ENCODE measurements around the gene IGFBP3. TPM values are rescaled to one million over a fixed set of nuclear protein-coding genes. Genes with fewer than 3 reads are reported as not detected.

Gene IGFBP3
- total RNA-seq, 1 experiment from 2014 or later = 1,960 TPM

- DNase-seq (ENCODE audit: low spot score) = peak; percentile 93
Observed at GRCh38 chr7:45923290-45923689, 2.2 kb upstream of the IGFBP3 start.

- DNase-seq (ENCODE audit: low spot score) = peak; percentile 73
Observed at GRCh38 chr7:45922810-45923209, 1.7 kb upstream of the IGFBP3 start.

DNA sequence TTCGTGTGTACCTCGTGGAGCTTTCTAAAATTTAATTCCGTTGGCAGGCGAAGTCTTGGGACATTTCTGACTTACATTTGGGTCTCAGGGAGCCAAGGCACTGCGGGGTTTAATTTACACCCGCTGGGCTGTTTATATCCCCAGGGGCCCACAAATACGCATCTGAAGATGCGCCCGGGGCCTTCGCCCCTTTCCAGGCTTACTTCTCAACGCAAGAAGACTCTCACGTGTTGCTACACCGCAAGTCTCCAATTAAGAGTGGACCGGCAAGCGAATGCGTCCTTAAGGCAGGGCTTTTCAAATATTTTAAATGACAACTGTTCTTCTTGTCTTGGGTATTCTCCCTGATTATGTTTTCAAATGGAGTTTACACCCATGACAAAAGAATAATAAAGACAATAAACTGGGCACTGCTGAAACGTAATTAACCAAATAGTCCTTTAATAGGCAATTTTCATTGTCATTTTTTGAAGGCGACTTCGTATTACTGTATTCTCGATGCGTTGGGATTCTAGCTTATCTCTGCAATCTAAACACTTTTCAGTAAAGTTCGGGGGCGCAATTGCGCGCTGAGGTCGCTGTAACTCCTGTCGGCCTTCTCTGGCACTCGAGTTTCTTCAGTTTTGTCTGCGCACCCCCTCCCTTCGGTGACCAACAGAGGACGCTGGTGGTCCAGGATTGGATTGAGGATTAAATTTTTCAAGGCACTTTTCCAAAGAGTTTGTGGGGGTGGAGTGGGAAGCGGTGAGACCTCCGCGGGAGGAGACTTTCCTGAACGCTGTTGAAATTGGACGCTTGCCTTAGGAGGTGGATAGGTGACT lies 837 bp upstream of the IGFBP3 start:
- DNase-seq (ENCODE audit: low spot score) = peak; percentile 91

DNA sequence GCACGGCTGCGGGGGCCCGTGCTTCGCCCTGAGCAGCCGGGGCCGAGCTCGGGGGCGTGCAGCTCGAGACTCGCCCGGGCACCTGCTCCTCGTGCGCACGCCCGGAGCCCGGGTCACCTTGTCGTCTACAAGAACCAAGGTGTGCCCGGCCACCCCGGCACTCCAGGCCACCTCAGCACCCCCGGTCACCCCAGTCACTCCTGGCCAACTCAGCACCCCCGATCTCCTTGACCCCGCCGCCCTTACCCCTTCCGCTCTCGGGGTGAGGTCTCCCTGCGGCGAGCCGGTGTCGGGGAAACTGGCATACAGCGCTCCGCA lies 268 bp upstream of the IGFBP3 start:
- DNase-seq (ENCODE audit: low spot score) = no peak

DNA sequence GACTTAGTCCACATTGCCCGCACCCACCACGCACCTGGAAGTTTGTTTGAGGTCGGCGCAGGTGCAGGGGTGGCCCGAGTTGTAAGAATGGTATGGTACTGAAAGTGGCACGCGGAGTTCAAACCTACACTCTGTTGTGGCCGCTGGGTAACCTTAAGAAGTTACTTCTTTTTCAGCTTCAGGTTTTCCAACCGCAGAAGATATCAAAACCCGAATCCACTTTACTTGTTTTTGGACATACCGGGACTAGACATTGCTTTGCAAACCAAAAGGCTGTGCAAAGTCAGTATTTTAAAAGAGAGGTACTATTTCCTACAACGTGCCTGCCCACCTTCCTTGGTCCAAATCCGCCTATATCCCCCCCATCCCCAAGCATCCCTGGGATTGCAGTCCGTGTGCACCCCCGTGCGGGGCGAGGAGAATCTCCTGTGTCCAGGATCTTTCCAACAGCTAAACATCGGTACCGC lies 1.0 kb downstream of the IGFBP3 start:
- DNase-seq (ENCODE audit: low spot score) = no peak

DNA sequence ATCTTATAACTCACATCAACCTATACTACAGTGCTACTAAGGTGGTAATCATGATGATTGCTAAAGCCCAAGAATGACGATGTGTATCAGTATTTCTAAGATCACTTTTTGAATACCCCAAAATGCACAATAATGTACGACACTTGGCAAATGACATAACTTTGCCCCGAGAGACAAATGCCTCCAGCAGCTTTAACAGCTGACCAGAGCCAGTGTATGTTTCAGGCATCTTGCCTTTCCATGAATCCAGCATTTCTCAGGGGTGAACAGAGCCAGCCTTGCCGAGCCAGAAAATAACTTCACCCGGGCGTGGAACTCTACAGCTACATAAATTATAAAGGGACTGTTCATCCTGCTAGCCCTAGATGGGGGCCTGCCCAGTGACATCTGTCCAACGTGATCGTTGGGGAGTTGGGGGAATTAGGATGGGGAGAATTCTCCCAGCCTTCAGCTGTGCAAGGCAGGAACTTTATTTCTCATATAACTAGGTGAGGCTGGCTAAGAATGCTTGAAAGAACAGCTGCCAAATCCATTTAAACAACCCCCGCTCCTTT lies 1.8 kb downstream of the IGFBP3 start:
- no peak for DNase-seq (ENCODE audit: low spot score)

- no peak for DNase-seq (ENCODE audit: low spot score)
Observed at GRCh38 chr7:45918556-45918955, 2.5 kb downstream of the IGFBP3 start.

- DNase-seq (ENCODE audit: low spot score) = peak; percentile 86
Observed at GRCh38 chr7:45917658-45918057, 3.4 kb downstream of the IGFBP3 start.

- no peak for DNase-seq (ENCODE audit: low spot score)
Observed at GRCh38 chr7:45917064-45917463, 4.0 kb downstream of the IGFBP3 start.

GRCh38 chr7:45915606-45916005 lies 5.5 kb downstream of the IGFBP3 start:
- no peak for DNase-seq (ENCODE audit: low spot score)

GRCh38 chr7:45914911-45915310 lies 6.2 kb downstream of the IGFBP3 start:
- no peak for DNase-seq (ENCODE audit: low spot score)

GRCh38 chr7:45912972-45913371 lies 8.1 kb downstream of the IGFBP3 start:
- DNase-seq (ENCODE audit: low spot score) = no peak

DNA sequence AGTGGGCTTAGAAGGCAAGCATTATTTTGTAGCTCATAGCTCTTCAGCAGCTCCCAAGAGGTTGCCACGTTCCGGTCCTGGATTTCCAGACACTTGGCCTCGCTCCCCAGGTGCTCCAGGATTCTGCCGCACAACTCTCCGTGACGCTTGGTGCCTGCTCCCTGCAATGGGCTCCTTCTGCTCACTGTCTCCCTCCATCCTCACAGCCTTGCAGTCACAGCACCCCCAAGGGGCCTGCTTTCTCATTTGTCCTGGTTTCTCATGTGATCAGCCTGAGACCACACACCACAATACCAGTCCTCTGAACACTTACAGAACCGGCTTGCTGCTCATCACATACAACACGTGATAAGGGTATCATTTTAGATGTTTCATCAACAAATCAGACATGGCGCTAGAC lies 9.8 kb downstream of the IGFBP3 start:
- DNase-seq (ENCODE audit: low spot score) = no peak

- no peak for DNase-seq (ENCODE audit: low spot score)
Observed at GRCh38 chr7:45910855-45911254, 10.2 kb downstream of the IGFBP3 start.

DNA sequence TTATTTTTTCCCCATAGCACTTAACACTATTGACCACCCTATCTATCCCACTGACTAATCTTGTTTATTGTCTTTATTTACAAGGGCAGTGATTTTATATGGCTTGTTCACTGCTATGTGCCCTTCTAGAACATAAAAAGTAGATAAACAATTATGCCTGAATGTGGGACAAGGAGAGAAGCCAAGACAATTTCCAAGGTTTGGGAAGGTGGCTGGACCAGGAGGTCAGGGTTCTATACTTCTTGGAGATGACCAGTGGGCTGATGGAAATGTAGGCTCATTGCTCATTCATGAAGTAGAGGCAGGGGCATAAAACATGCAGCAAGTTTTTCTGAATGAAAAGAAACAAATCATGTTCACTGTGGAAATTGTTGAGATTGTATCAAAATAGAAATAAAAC lies 11.5 kb downstream of the IGFBP3 start:
- DNase-seq (ENCODE audit: low spot score) = no peak

- no peak for DNase-seq (ENCODE audit: low spot score)
Observed at GRCh38 chr7:45902820-45903219, 18.3 kb downstream of the IGFBP3 start.

GRCh38 chr7:45901566-45901965 lies 19.5 kb downstream of the IGFBP3 start:
- DNase-seq (ENCODE audit: low spot score) = no peak

- DNase-seq (ENCODE audit: low spot score) = no peak
Observed at GRCh38 chr7:45898222-45898621, 22.9 kb downstream of the IGFBP3 start.

DNA sequence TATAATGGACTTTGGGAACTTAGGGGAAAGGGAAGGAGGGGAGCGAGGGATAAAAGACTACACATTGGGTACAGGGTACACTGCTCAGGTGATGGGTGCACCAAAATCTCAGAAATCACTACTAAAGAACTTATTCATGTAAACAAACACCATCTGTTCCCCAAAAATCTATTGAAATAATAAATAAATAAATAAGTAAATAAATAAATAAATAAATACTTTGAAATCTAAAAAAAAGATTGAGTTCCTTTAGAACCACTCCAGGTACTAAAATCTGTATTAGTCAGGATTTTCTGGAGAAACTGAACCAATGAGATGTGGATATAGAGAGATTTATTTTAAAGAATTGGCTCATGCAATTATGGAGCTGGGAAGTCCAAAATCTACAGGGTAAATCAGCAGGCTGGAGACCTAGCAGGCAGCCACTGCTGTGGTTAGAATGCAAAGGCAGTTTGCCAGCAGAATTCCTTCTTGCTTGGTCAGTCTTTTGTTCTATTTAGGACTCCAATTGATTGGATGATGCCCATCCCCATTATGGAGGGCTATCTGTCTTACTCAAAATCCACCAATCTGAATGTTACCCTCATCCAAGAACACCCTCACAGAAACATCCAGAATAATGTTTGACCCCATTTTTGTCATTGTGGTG lies 23.9 kb downstream of the IGFBP3 start:
- peak; percentile 79 for DNase-seq (ENCODE audit: low spot score)

DNA sequence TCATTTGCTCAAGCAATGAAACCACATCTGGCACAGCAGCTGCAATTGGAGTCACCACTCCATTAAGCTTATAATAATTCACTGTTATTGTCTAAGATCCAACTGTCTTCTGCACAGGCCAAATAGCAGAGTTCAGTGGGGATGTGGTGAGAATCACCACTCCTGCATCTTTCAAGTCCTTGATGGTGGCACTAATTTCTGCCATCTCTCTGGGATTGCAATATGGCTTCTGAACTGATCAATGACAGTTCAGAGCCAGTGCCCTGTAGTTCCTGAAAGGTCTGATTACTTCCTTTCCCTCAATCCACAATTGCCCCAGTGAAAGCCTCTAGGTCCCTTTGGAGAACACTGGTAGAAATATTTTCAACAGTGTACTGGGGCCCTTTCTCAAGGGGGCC lies 26.4 kb downstream of the IGFBP3 start:
- DNase-seq (ENCODE audit: low spot score) = no peak

GRCh38 chr7:45893996-45894664 lies 26.9 kb downstream of the IGFBP3 start:
- no peak for DNase-seq (ENCODE audit: low spot score)

- DNase-seq (ENCODE audit: low spot score) = no peak
Observed at GRCh38 chr7:45893374-45893995, 27.6 kb downstream of the IGFBP3 start.
